NB4 (cell line): ENCODE measurements around the gene PHLDB3.

ENCODE experiments used
- CTCF ChIP-seq: IDR thresholded peaks from one replicate; pipeline ENCODE4 v1.5.1; 2012; ENCODE audit warnings: low read depth, low read length
- MAX ChIP-seq: IDR thresholded peaks from 2 replicates; pipeline ENCODE4 v1.6.1; 2011; ENCODE audit warnings: low read depth, low read length
- POLR2A ChIP-seq: IDR thresholded peaks from 2 replicates; pipeline ENCODE4 v1.6.1; 2011; ENCODE audit warnings: mild to moderate bottlenecking; ENCODE audit not compliant: insufficient read length; ENCODE audit errors: extremely low read depth

- TF ChIP-seq CTCF (no peak), POLR2A (no peak), MAX (no peak)
These were observed 29.8 kb upstream of the PHLDB3 start for GRCh38 chr19:43534305-43534815.
